GM12872 (cell line): ENCODE results near the gene CADM1.

Source experiments
- TF ChIP-seq, protein P1 (sequence below): IDR thresholded peaks from 3 replicates; pipeline ENCODE4 v1.5.1; 2011; ENCODE audit warnings: low read depth, mild to moderate bottlenecking, low read length, moderate library complexity; ENCODE audit not compliant: insufficient read depth

CADM1 gene

GRCh38 chr11:115238791-115239190, 265.4 kb downstream of the CADM1 start:
- TF ChIP-seq, protein P1, sequence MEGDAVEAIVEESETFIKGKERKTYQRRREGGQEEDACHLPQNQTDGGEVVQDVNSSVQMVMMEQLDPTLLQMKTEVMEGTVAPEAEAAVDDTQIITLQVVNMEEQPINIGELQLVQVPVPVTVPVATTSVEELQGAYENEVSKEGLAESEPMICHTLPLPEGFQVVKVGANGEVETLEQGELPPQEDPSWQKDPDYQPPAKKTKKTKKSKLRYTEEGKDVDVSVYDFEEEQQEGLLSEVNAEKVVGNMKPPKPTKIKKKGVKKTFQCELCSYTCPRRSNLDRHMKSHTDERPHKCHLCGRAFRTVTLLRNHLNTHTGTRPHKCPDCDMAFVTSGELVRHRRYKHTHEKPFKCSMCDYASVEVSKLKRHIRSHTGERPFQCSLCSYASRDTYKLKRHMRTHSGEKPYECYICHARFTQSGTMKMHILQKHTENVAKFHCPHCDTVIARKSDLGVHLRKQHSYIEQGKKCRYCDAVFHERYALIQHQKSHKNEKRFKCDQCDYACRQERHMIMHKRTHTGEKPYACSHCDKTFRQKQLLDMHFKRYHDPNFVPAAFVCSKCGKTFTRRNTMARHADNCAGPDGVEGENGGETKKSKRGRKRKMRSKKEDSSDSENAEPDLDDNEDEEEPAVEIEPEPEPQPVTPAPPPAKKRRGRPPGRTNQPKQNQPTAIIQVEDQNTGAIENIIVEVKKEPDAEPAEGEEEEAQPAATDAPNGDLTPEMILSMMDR: no peak

GRCh38 chr11:115238086-115238485, 266.1 kb downstream of the CADM1 start:
- TF ChIP-seq, protein P1: no peak

GRCh38 chr11:115237578-115237977, 266.6 kb downstream of the CADM1 start:
- TF ChIP-seq, protein P1: no peak

DNA sequence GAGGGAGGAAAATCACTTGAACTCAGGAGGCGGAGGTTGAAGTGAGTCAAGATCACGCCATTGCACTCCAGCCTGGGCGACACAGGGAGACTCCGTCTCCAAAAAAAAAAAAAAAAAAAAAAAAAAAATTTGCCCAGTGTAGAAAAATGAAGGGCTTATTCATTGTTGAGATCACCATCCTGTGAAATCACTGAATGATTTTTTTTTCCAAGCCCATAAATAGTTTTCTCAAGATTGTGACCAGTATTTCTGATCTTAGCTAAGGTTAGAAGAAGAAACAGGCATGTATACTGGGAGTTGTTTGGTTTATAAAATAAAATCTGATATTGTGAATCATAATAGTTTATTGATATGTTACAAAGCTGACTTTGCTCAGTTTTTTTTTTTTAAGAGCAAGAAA, 269.4 kb downstream of the CADM1 start:
- TF ChIP-seq, protein P1: no peak

GRCh38 chr11:115226556-115226955, 277.7 kb downstream of the CADM1 start:
- TF ChIP-seq, protein P1: no peak

DNA sequence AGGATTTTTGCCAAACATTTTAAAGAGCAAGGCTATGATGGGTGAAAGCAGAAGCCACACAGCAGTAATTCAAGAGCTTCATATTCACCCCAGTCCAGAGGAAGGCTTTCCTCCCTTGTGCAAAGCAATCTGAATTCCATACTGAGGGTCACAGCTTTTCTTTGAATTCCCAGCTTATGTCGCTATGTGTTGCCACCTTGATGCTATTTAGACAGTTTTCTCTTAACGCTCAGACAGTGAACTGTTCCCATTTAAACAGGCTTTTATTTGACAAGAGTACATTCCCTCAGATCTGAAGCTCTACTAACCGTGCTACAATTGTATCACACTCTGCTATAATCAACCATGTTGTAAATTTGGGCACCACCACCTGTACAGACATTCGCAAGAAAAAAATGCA, 279.7 kb downstream of the CADM1 start:
- TF ChIP-seq, protein P1: no peak

DNA sequence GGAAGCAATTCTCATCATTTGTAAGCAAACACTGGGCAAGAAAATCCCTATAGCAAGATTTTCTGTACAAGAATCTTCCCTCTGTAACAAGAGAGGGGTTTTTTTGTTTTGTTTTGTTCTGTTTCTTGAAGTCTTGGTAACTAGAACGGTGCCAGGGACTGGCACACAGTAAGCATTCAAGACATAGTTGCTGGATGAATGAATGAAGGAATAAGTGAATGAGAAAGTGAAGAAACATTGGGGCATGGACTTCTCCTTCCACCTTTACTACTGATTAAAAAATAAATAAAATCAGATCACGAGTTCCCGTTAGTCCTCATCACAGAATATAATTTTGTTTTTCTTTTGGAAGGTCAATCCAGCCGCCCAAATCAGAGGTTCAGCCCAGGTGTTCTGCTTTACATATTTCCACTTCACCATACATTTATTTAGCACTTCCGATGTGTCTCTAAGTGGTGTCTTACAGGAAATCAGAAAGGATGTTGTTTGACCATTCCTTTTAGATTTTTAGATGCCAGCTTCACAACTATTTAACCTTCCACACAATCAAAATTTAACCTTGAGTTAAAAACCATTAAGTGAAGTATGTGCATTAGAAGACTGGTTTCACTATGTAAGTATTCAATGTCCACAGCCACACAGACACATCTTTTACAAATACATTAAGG, 281.2 kb downstream of the CADM1 start:
- TF ChIP-seq, protein P1: no peak
